NCI-H2107 treated with DMSO at 0.1 percent for 48 hours (cell line): ENCODE results near the gene THSD4.

Source experiments
- DNase-seq: peaks from one replicate; lab custom pipeline; 2025; ENCODE audit not compliant: unreplicated experiment; lab: John Stamatoyannopoulos, UW

Gene THSD4

GRCh38 chr15:71114887-71115566 lies at the start of gene THSD4:
Gene THSD4, plus strand, starts transcription at chr15:71115471.
- DNase-seq: no peak

- DNase-seq: no peak
Measured at GRCh38 chr15:71066983-71067382, 48.3 kb upstream of the THSD4 start.

GRCh38 chr15:71069693-71070092 lies 45.6 kb upstream of the THSD4 start:
- no peak for DNase-seq

GRCh38 chr15:71071529-71071928 lies 43.7 kb upstream of the THSD4 start:
- DNase-seq: no peak

GRCh38 chr15:71072423-71072822 lies 42.8 kb upstream of the THSD4 start:
- DNase-seq: no peak

- no peak for DNase-seq
Measured at GRCh38 chr15:71078506-71079207, 36.6 kb upstream of the THSD4 start.

- DNase-seq: no peak
Measured at GRCh38 chr15:71079208-71080044, 35.8 kb upstream of the THSD4 start.

- no peak for DNase-seq
Measured at GRCh38 chr15:71080166-71080565, 35.1 kb upstream of the THSD4 start.

GRCh38 chr15:71080705-71081104 lies 34.6 kb upstream of the THSD4 start:
- DNase-seq: no peak

GRCh38 chr15:71082803-71083202 lies 32.5 kb upstream of the THSD4 start:
- no peak for DNase-seq

- DNase-seq: no peak
Measured at GRCh38 chr15:71083349-71083748, 31.9 kb upstream of the THSD4 start.

GRCh38 chr15:71084264-71084663 lies 31.0 kb upstream of the THSD4 start:
- DNase-seq: no peak

- peak; percentile 12 for DNase-seq
Measured at GRCh38 chr15:71085809-71086208, 29.5 kb upstream of the THSD4 start.

GRCh38 chr15:71088155-71088554 lies 27.1 kb upstream of the THSD4 start:
- no peak for DNase-seq

GRCh38 chr15:71088683-71089082 lies 26.6 kb upstream of the THSD4 start:
- no peak for DNase-seq

GRCh38 chr15:71089801-71090200 lies 25.5 kb upstream of the THSD4 start:
- DNase-seq: no peak

GRCh38 chr15:71091601-71092000 lies 23.7 kb upstream of the THSD4 start:
- DNase-seq: no peak

- no peak for DNase-seq
Measured at GRCh38 chr15:71092056-71092600, 23.1 kb upstream of the THSD4 start.

- no peak for DNase-seq
Measured at GRCh38 chr15:71093054-71094024, 21.9 kb upstream of the THSD4 start.

GRCh38 chr15:71094137-71094536 lies 21.1 kb upstream of the THSD4 start:
- DNase-seq: no peak
